H9 (cell line): ENCODE measurements around the gene CDH13. TPM values are rescaled to one million over a fixed set of nuclear protein-coding genes. Genes with fewer than 3 reads are reported as not detected.

Source experiments
- DNase-seq: peaks from one replicate; pipeline ENCODE4 v3.0.0-alpha.2; 2017
- H2AFZ ChIP-seq: one replicate; pipeline ENCODE4 v1.6.1; 2013; ENCODE audit warnings: mild to moderate bottlenecking, low read length, control low read depth, moderate library complexity
- H2AK5ac ChIP-seq: 2 replicates; pipeline ENCODE4 v1.6.1; 2013; ENCODE audit warnings: low read length, control low read depth, mixed read lengths; ENCODE audit not compliant: insufficient read length
- H2BK120ac ChIP-seq: one replicate; pipeline ENCODE4 v1.6.1; 2013; ENCODE audit warnings: low read depth, mild to moderate bottlenecking, low read length, control low read depth, inconsistent platforms; ENCODE audit not compliant: poor library complexity, severe bottlenecking
- H2BK12ac ChIP-seq: 2 replicates; pipeline ENCODE4 v1.6.1; 2013; ENCODE audit warnings: low read length, control low read depth, mixed read lengths, low read depth; ENCODE audit not compliant: insufficient read length
- H2BK15ac ChIP-seq: 2 replicates; pipeline ENCODE4 v1.6.1; 2013; ENCODE audit warnings: low read depth, low read length, control low read depth
- H2BK20ac ChIP-seq: one replicate; pipeline ENCODE4 v1.6.1; 2013; ENCODE audit warnings: low read depth, mild to moderate bottlenecking, low read length, control low read depth, inconsistent platforms; ENCODE audit not compliant: poor library complexity, severe bottlenecking
- H2BK5ac ChIP-seq: 2 replicates; pipeline ENCODE4 v1.6.1; 2013; ENCODE audit warnings: low read length, control low read depth, mixed read lengths; ENCODE audit not compliant: insufficient read length
- H3K14ac ChIP-seq: 2 replicates; pipeline ENCODE4 v1.6.1; 2013; ENCODE audit warnings: low read length, control low read depth; ENCODE audit not compliant: insufficient read depth
- H3K18ac ChIP-seq: 2 replicates; pipeline ENCODE4 v1.6.1; 2013; ENCODE audit warnings: low read depth, mild to moderate bottlenecking, mixed read lengths, low read length, control low read depth; ENCODE audit not compliant: insufficient read length
- H3K23ac ChIP-seq: 2 replicates; pipeline ENCODE4 v1.6.1; 2013; ENCODE audit warnings: low read length, control low read depth, mixed read lengths, low read depth; ENCODE audit not compliant: insufficient read length
- H3K23me2 ChIP-seq: 2 replicates; pipeline ENCODE4 v1.6.1; 2013; ENCODE audit warnings: low read depth, mild to moderate bottlenecking, mixed read lengths, low read length, control low read depth; ENCODE audit not compliant: insufficient read length, poor library complexity, severe bottlenecking
- H3K27ac ChIP-seq: 2 replicates; pipeline ENCODE4 v1.5.1; 2013; ENCODE audit warnings: low read length, control low read depth, mixed read lengths, low read depth; ENCODE audit not compliant: insufficient read length
- H3K27me3 ChIP-seq: 2 replicates; pipeline ENCODE4 v1.6.1; 2013; ENCODE audit warnings: low read length, control low read depth, inconsistent platforms; ENCODE audit not compliant: insufficient read depth
- H3K4ac ChIP-seq: 2 replicates; pipeline ENCODE4 v1.6.1; 2013; ENCODE audit warnings: low read depth, mild to moderate bottlenecking, control low read depth, inconsistent platforms, low read length, moderate library complexity
- H3K4me1 ChIP-seq: 2 replicates; pipeline ENCODE4 v1.6.1; 2013; ENCODE audit warnings: low read length, control low read depth, inconsistent platforms; ENCODE audit not compliant: insufficient read depth
- H3K4me2 ChIP-seq: 2 replicates; pipeline ENCODE4 v1.6.1; 2013; ENCODE audit warnings: low read length, control low read depth, mixed read lengths; ENCODE audit not compliant: insufficient read length, insufficient read depth
- H3K56ac ChIP-seq: 2 replicates; pipeline ENCODE4 v1.6.1; 2013; ENCODE audit warnings: low read depth, mild to moderate bottlenecking, mixed read lengths, low read length, control low read depth; ENCODE audit not compliant: insufficient read length
- H3K79me1 ChIP-seq: 2 replicates; pipeline ENCODE4 v1.6.1; 2013; ENCODE audit warnings: low read depth, mild to moderate bottlenecking, moderate library complexity, low read length, control low read depth, inconsistent platforms; ENCODE audit not compliant: insufficient read depth, poor library complexity, severe bottlenecking
- H3K79me2 ChIP-seq: 2 replicates; pipeline ENCODE4 v1.6.1; 2013; ENCODE audit warnings: low read length, control low read depth, inconsistent platforms; ENCODE audit not compliant: insufficient read depth
- H3K9ac ChIP-seq: 2 replicates; pipeline ENCODE4 v1.6.1; 2013; ENCODE audit warnings: low read length, control low read depth, mixed read lengths; ENCODE audit not compliant: insufficient read length; ENCODE audit errors: extremely low read depth
- H3K9me3 ChIP-seq: one replicate; pipeline ENCODE4 v1.6.1; 2013; ENCODE audit warnings: low read depth, low read length, inconsistent platforms; ENCODE audit not compliant: control insufficient read depth
- H3T11ph ChIP-seq: one replicate; pipeline ENCODE4 v1.6.1; 2013; ENCODE audit warnings: mild to moderate bottlenecking, low read length, control low read depth, inconsistent platforms
- H4K20me1 ChIP-seq: one replicate; pipeline ENCODE4 v1.6.1; 2013; ENCODE audit not compliant: control insufficient read depth, insufficient read length, insufficient read depth
- H4K5ac ChIP-seq: 2 replicates; pipeline ENCODE4 v1.6.1; 2013; ENCODE audit warnings: low read depth, mild to moderate bottlenecking, mixed read lengths, low read length, control low read depth; ENCODE audit not compliant: insufficient read length
- H4K8ac ChIP-seq: replicated peaks from 2 replicates; pipeline ENCODE4 v1.6.1; 2013; ENCODE audit warnings: low read length, control low read depth, mixed read lengths, low read depth; ENCODE audit not compliant: insufficient read length
- H4K91ac ChIP-seq: 2 replicates; pipeline ENCODE4 v1.6.1; 2013; ENCODE audit warnings: low read depth, mild to moderate bottlenecking, moderate library complexity, mixed read lengths, low read length, control low read depth; ENCODE audit not compliant: insufficient read length
- H3K27ac Mint-ChIP-seq, 3 experiments: 2 replicates in 2 of 3; 3 replicates in 1 of 3; pipeline ENCODE4 v1.8.0; 2020 to 2021; ENCODE audit warnings: mixed read lengths in 3 of 3, mild to moderate bottlenecking in 1 of 3, moderate library complexity in 1 of 3
- H3K27me3 Mint-ChIP-seq: 2 replicates; pipeline ENCODE4 v1.8.0; 2021; ENCODE audit warnings: low read depth, mild to moderate bottlenecking, moderate library complexity, mixed read lengths
- H3K36me3 Mint-ChIP-seq, 3 experiments: 2 replicates in 2 of 3; 3 replicates in 1 of 3; pipeline ENCODE4 v1.8.0; 2020 to 2021; ENCODE audit warnings: low read depth in 3 of 3, mixed read lengths in 3 of 3; ENCODE audit not compliant: insufficient read depth in 1 of 3
- H3K4me1 Mint-ChIP-seq, 2 experiments: 2 replicates each; pipeline ENCODE4 v1.8.0; 2020; ENCODE audit warnings: mixed read lengths in 2 of 2
- H3K4me3 Mint-ChIP-seq, 2 experiments: 2 replicates in 1 of 2; 3 replicates in 1 of 2; pipeline ENCODE4 v1.8.0; 2020 to 2021; ENCODE audit warnings: mild to moderate bottlenecking in 2 of 2, mixed read lengths in 2 of 2, moderate library complexity in 1 of 2
- H3K9me3 Mint-ChIP-seq, 2 experiments: 2 replicates in 1 of 2; 3 replicates in 1 of 2; pipeline ENCODE4 v1.8.0; 2020; ENCODE audit warnings: mild to moderate bottlenecking in 2 of 2, mixed read lengths in 2 of 2, moderate library complexity in 1 of 2
- WGBS: extraction: QIAGEN DNeasy Blood & Tissue Kit; methylation state at CpG from one replicate; pipeline ENCODE4 v1.1.7; 2013; ENCODE audit warnings: missing lambda C conversion rate, low lambda C conversion rate, mixed read lengths; ENCODE audit not compliant: insufficient read length; ENCODE audit errors: extremely low coverage; 5-methylcytosine and 5-hydroxymethylcytosine counted together
- total RNA-seq: library from RNA; stranded (reverse); gene quantifications from 2 replicates; pipeline ENCODE4 v1.2.1, GENCODE V29; 2021
- TF ChIP-seq, protein P1 (sequence below): fragments of 200-600 bp; sonication (generic); conservative IDR thresholded peaks from 3 replicates; pipeline ENCODE4 v1.8.0; 2021; ENCODE audit warnings: antibody characterized with exemption, mild to moderate bottlenecking

Gene CDH13
- total RNA-seq, 1 experiment from 2014 or later = 1.5 TPM

DNA sequence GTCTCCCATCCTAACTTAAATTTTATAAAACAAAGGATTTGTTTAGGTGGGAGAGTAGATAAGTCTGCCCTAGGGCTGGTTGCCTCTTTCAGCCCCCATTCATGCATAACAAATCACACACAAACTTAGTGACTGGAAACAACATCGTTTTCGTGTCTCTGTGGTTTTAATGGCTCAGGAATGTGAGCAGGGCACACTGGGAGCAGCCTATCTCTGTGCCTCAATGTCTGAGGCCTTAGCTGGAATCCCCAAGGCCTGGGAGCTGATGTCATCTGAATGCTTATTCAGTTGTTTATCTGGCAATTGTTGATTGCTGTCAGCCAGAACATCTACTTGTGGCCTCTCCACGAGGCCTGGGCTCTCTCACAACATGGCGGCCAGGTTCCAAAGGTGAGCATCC lies 1079.1 kb downstream of the CDH13 start:
- Histone ChIP-seq H3K79me1 (no peaks in the 10 kb centered on the region), H2AK5ac (no peak overlapping the region), H3K4me2 (no peak overlapping the region), H4K8ac (no peak overlapping the region), H4K91ac (no peak overlapping the region), H2BK5ac (no peak overlapping the region), H3K9me3 (no peaks in the 10 kb centered on the region), H3K23ac (no peak overlapping the region), H2BK12ac (no peak overlapping the region), H3K9ac (no peak overlapping the region), H3T11ph (no peak overlapping the region), H4K5ac (no peak overlapping the region), H3K27me3 (no peaks in the 10 kb centered on the region), H4K20me1 (no peaks in the 10 kb centered on the region), H3K27ac (no peak overlapping the region), H3K18ac (no peak overlapping the region), H3K4me1 (no peaks in the 10 kb centered on the region), H3K4ac (no peak overlapping the region), H3K23me2 (no peaks in the 10 kb centered on the region), H2BK120ac (no peak overlapping the region), H3K14ac (no peak overlapping the region), H2BK15ac (no peak overlapping the region), H2BK20ac (no peak overlapping the region), H2AFZ (no peak overlapping the region), H3K56ac (no peak overlapping the region), H3K79me2 (no peaks in the 10 kb centered on the region)
- TF ChIP-seq, protein P1, sequence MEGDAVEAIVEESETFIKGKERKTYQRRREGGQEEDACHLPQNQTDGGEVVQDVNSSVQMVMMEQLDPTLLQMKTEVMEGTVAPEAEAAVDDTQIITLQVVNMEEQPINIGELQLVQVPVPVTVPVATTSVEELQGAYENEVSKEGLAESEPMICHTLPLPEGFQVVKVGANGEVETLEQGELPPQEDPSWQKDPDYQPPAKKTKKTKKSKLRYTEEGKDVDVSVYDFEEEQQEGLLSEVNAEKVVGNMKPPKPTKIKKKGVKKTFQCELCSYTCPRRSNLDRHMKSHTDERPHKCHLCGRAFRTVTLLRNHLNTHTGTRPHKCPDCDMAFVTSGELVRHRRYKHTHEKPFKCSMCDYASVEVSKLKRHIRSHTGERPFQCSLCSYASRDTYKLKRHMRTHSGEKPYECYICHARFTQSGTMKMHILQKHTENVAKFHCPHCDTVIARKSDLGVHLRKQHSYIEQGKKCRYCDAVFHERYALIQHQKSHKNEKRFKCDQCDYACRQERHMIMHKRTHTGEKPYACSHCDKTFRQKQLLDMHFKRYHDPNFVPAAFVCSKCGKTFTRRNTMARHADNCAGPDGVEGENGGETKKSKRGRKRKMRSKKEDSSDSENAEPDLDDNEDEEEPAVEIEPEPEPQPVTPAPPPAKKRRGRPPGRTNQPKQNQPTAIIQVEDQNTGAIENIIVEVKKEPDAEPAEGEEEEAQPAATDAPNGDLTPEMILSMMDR = no peak
- H3K4me3 Mint-ChIP-seq = no peak overlapping the region
- WGBS = no CpG with 5 or more reads among the region's 4 CpGs
- no peaks in the 10 kb centered on the region for H3K36me3 Mint-ChIP-seq
- no peak for DNase-seq
- H3K27ac Mint-ChIP-seq = no peak overlapping the region
- peaks cover 6% of the 10 kb centered on the region in 2 experiments for H3K4me1 Mint-ChIP-seq
- no peaks in the 10 kb centered on the region for H3K9me3 Mint-ChIP-seq
- H3K27me3 Mint-ChIP-seq = peaks cover 5% of the 10 kb centered on the region; the same call in 1 of the 2 replicates
